ENCODE results near the gene CHIT1.
A peak's percentile ranks its signal among the peaks of the same experiment; 100 is the strongest.
"Not testable (repeated sequence)": the region's sequence is repeated elsewhere in the genome, so short reads cannot be mapped to it uniquely, and the experiment has no call there.

The CHIT1 gene

DNA sequence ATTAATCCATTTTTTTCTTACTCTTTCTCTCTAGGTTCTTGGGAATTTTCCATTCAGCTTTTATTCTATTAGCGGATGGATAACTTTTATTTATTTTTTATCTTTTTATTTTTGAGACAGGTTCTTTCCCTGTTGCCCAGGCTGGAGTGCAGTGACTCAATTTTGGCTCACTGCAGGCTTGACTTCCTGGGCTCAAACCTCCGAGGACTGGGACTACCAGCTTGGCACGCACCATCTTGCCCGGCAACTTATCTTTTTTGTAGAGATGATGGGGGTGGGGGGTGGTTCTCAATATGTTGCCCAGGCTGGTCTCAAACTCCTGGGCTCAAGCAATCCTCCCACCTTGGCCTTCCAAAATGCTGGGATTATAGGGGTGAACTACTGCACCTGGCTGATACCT lies 36.1 kb upstream of the CHIT1 start:
- no peak for DNase-seq

DNA sequence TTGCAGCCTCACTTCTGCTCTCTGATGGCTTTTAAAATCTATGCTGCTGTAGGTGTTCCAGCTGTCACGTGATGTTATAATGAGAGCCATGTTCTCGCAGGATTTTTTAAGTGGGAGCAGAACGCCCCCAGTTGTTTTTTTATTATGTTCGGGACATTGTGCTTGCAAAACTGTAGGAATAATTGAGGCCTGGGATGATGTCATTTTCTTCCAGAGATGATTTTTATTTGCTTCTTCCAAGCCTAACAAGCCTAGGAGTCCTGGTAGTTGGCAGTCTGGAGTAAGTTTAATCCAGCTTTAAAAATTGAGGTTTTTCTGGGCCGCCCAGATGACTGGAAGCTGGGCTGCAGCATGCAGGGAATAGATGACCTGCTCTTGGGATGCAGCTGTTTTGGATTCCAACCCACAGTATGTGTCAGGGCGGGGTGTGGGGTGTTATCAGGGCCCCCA lies 34.6 kb upstream of the CHIT1 start:
- peak; percentile 20 for DNase-seq

DNA sequence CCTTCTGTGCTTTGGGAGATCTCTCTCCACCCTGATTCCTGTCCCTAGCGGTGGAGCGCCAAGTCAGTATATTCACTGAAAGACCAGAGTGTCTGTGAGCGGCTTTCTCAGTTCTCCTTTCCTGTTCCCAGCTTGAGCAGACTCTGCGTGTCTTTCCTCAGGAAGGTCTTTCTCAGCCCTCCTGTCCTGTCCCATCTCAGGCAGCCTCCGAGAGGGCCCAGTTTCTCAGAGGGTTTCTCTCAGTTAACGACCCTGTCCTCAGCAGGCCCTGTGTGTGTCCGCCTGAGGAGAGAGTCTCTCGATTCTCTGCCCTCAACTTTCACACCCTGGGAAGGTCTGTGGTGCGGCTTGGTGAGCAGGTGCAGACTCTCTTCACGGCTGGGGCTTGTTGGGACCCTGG lies 34.0 kb upstream of the CHIT1 start:
- DNase-seq: no peak

DNA sequence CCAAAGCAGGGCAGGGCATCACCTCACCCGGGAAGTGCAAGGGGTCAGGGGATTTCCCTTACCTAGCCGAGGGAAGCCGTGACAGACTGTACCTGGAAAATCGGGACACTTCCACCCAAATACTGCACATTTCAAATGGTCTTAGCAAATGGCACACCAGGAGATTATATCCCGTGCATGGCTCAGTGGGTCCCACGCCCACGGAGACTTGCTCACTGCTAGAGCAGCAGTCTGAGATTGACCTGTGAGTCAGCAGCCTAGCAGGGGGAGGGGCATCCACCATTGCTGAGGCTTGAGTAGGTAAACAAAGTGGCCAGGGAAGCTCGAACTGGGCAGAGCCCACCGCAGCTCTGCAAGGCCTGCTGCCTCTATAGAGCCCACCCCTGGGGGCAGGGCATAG lies 27.2 kb upstream of the CHIT1 start:
- not testable (repeated sequence) for DNase-seq

DNA sequence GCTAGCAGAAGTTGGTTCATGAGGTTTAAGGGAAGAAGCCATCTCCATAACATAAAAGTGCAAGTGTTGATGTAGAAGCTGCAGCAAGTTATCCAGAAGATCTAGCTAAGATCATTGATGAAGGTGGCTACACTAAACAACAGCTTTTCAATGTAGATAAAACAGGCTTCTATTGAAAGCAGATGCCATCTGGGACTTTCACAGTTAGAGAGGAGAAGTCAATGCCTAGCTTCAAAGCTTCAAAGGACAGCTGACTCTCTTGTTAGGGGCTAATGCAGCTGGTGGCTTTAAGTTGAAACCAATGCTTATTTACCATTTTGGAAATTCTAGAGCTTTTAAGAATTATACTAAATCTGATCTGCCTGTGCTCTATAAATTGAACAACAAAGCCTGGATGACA lies 25.3 kb upstream of the CHIT1 start:
- not testable (repeated sequence) for DNase-seq

DNA sequence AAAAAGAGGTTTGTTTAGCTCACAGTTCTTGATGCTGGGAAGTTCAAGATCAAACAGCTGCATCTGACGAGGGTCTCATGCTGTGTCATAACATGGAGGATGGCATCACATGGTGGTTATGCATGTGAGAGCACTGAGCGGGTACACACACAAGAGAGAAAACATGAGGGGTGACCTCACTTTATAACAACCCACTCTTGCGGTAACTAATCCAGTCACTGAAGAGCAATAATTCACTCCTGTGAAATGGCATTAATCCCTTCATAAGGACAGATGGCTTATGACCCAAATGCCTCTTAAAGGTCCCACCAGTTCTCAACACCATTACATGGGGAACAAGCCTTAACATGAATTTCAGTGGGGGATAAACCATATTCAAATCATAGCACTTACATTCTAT lies 23.2 kb upstream of the CHIT1 start:
- no peak for DNase-seq

DNA sequence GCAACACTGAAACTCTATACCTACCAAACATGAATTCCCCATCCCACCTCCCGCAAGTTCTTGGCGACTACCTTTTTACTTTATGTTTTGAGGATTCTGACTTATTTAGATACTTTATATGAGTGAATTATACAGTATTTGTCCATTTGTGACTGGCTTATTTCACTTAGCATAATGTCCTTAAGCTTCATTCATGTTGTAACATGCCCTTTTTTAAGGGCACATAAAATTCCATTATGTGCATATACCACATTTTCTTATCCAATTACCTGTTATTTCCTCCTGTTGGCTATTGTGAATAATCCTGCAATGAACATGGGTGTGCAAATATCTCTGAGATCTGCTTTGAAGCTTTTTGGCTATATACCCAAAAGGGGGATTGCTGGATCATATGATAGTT lies 22.0 kb upstream of the CHIT1 start:
- no peak for DNase-seq

DNA sequence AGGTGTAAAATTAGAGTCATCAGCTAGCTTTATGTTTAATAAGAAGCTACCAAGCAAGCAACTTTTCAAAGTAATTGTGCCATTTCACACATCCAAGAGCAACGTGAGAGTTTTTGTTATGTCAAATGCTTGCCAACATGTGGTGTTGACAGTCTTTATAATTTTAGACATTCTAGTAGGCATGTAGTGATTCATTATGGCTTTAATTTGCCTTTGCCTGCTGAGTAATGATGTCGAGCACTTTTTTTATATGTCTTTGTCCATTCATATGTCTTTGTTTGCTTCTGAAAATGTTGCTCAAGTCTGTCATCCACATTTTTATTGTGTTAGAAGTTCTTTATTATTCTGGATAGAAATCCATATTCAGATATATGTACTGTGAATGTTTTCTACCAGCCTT lies 21.4 kb upstream of the CHIT1 start:
- no peak for DNase-seq

DNA sequence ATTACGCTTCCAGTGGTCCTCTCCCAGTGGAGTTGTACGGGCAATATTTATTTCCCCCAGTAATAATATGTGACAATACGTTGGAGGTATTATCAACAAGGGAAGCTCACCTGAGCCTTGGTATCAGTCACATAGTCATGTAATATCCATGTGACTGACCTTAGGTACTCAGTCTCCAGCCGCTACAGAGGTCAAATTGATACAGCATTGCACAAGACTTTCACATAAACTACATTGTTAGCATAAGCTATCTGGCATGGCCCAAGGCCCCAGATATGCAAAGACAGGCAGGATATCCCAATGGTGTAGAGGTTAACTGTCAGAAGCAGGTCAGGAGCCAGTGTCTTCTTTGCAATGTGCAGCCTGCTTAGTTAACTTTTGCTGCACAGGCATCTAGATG lies 15.3 kb upstream of the CHIT1 start:
- no peak for DNase-seq

DNA sequence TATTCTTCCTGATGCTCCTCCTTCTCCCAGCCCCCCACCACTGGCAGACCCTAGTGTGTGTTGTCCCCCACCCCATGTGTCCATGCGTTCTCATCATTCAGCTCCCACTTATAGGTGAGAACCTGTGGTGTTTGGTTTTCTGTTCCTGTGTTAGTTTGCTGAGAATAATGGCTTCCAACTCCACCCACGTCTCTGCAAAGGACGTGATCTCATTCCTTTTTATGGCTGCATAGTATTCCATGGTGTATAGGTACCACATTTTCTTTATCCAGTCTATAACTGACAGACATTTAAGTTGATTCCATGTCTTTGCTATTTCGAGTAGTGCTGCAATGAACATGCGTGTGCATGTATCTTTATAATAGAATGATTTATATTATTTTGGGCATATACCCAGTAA lies 12.2 kb upstream of the CHIT1 start:
- DNase-seq: not testable (repeated sequence)

DNA sequence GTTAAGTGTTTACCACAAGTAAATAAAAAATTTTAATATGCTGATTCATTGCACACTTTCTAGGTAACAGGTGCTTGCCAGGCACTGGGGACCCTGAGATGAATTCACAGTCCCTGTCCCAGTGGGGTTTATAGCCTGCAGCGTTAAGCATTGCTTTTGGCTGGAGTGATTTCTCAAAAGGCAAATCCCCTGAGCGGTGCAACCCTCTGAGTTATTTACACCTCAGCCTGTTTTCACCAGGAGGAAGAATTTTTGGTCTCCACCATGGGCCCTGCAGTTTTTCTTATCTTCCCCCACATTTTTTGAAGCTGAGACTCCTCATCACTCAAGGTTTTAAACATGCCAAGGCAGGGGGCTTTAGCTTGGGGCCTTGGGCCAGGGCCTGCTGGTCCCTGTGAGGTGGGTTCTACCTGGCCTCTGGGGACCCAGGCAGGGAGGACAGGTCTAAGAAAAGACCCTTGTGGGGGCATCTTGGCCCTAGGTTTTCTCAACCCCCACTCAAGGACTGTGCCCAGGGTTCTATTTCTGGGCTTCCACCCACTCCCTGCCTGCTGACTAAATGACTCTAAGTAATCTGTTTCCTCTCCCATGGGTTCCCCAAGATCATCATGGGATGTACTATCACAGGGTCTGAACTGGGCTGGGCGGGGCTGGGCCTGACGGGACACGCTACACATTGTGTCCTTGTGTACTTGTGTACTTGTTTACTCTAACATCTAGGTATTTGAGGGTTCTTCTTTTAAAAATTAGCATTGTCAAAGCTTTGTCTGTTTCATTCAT lies 10.2 kb upstream of the CHIT1 start:
- DNase-seq: no peak

DNA sequence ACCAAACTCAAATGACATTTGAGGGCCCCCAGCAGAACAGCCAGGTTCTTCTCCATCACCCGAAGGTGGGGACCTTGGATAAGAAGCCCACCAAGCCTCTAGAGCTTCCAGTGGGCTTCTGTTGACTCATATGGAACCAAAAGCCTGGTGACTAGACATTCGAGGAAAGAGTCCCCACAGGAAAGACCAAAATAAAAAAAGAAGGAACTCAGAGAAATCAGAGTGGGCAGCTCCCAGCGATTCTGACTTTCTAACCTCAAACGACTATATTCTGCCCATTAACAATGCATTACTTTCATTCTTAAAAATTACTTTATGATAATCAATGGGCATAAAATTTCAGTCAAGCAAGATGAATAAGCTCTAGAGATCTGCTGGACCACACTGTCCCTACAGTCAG lies 9.6 kb upstream of the CHIT1 start:
- no peak for DNase-seq

DNA sequence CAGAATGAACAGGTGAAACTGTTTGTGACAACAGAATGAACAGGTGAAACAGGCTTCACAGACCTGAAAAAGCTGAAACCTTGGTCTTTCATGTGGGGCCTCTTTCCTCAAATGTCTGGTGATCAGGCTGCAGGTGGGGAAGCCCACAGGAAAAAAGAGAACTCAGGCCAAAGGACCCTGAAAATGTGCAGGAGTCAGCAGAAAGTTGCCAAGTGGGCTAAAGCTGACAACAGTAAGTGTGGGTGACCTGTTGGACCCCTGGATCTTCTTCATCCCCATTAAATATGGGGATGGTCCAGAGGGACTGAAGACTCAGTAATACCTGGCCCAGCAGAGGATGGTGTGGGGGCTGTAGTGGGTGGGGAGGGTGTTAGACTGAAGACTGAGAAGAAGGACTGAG lies 9.1 kb upstream of the CHIT1 start:
- no peak for DNase-seq

DNA sequence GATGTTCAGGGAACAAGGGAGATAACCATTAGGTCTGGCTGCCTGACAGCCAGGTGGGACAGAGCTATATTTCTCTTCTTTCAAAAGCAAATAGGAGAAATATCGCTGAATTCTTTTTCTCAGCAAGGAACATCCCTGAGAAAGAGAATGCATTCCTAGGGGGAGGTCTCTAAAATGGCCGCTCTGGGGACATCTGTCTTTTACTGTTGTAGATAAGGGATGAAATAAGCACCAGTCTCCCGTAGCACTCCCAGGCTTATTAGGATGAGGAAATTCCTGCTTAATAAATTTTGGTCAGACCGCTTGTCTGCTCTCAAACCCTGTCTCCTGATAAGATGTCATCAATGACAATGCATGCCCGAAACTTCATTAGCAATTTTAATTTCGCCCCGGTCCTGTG lies 5.4 kb upstream of the CHIT1 start:
- DNase-seq: not testable (repeated sequence)

DNA sequence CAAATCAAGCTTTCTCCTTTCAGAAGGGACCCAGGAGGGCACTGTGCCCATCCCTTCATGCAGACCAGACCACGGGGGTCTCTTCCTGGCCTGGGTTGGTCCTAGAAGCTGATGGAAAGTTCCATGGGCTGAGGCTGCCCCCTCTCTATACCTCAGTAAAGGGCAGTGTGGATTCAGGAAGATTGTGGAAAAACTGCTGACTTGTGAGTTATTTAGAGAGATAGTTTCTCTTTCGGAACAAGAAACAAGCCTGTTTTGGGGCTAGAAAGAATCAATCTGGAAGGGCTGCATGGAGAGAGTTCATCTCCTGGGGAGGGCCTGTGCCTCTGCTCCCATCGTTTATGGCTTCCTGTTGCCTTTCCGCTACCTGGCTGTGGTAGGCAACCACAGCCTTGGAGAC lies 803 bp downstream of the CHIT1 start:
- DNase-seq: no peak

DNA sequence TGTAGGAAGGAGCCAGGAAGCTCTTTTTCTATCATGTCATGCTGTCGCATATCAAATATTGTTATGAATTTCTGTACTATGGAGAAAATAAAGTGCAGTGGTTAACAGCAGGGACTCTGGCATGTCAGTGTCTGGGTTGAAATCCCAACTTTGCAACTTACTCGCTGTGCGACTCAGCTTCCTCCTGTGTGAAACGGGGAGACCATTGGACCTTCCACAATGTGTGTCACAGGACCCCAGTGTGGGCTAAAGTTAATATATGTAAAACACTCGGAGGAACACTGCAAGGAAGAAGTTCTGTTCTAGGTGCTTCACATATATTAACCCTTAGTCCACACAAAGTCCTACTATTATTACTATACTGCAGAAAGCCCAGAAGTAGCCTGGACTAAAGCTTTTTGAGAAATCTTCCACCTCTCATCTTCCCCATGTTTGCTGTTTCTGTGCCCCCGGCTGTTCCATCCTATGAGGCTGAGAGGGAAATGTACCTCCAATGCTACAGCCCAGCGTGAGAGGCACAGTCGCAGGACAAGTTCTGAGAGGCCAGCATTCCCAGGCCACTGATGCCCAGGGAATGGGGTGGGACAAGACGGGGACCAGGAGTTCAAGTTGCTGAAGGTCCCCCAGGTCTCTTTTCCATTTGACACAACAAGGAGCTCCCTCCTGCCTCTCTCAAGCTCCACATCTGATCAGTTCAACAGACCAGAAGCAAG lies 1.9 kb downstream of the CHIT1 start:
- DNase-seq: no peak

DNA sequence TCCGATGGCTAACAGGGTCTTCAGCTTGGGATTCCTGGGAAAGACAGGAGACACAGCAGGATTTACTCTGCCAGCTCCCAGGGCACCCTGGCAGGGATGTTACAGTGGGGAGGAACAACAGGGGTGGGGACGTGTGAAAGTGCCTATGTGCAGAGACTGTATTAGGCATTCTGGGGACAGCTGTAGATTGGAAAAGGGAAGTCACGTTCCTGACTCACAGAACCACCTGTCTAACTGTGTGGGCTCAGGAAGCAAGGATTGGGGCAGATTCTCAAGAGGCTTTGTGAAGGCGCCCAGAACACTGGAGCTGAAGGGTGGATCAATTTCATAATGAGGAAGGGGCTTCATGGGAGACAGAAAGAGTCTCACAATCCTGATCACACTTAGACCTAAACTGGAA lies 4.4 kb downstream of the CHIT1 start:
- no peak for DNase-seq

DNA sequence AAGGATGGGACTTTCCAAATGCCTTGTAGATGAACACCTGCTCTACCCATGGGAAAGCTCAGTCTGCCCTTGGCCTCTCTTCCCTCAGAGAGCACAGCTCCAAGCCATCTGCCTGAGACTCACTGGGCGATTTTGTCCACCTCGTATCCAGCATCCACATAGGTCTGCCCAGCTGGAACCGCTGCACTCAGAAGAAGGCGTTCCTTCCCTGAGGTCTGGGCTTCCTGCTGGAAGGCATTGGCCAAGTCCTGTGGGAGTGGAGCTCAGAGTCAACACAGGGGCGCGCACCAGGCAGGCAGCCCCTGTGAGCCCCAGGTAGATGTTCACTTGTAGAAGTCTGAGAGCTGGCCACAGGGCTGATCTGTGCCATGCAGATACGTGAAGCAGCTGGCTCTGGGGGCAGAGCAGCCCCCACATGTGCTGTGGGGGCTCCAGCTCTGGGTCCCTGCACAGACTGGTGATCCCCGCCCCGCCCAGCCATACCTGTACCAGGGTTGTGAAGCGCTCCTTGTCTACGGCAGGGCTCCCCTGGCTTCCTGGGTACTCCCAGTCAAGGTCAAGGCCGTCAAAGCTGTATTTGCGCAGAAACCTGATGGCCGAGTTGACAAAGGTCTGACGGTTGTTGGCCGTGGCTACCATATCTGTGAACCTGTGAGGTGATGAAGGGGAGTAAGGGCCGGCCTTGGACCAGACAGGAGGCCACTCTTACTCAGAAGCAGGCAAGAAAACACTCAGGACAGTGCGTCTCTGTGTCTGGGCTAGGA lies 6.3 kb downstream of the CHIT1 start:
- DNase-seq: no peak

DNA sequence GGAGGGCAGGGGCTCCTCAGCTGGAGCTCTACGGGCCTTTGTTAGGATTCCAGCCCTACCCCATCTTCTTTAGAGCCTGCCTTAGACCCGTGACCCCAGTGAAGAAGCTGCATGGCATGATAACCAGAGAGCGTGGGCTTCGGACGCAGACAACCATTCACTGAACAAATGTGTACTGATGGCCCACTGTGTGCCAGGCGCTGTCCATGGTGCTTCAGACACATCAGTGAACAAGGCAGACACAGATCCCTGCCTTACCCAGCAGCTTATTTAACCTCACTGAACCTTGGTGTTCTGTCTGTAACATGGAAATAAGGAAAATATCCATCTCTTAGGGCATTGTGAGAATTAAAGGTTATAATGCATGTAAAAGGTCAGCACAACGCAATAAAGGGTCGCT lies 9.5 kb downstream of the CHIT1 start:
- no peak for DNase-seq

DNA sequence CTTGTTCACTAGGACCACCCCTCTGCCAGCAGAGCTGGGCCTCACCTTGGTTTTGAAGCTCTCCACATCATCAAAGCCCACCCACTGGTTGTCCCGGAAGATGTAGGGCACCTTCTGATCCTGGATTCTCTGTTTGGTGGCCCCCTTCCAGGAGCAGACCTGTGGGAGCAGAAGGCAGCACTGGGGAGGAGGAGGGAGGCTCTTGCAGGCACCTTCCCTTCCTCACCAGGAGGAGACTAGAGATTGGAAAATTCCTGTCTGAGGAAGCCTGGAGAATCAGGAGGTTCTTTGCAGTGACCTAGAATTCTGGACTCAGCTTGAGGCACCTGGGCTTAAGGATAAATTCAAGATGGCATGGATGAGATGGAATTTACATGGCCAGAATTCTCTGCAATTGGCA lies 10.3 kb downstream of the CHIT1 start:
- no peak for DNase-seq

DNA sequence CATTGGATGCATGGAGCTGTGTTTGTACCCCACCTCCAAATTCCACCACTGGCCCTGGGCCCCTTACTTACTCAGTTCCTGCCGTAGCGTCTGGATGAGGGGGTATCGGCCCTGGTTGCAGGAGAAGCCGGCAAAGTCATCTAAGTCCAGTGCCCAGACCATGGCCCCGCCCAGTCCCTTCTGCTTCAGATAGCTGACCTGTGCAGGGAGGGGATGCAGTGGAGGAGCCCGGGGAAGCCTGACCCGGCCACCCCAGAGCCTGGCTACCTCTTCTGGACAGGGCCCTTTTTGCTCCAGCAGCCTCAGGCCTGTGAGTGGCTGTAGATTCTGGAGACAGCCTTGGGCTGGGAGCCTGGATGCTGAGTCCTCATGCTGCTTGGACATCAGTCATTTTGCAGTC lies 11.8 kb downstream of the CHIT1 start:
- DNase-seq: no peak

DNA sequence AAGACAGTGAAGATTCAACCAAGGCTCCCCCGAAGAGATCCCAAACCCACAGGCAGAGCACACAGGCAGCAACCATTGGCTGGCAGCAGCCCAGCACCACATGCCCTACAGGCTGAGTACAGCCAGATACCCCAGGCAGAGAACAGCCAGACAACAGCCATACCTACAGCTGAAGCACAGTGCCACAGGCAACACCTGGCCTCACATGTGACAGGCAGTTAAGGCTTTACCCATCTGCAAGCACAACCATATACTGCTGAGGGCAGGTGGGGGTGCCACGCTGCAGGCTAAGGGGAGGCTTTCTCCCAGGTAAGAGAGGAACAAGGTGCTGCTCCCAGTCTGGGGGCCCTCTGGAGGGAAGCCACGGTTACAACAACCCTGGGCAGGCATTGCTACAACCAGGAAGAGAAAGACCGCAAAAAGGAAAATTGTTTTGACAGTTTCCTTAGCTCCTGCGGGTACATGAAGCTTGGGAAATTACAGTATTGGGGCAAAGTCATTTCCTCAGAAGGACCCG lies 12.3 kb downstream of the CHIT1 start:
- no peak for DNase-seq
